Transverse colon (tissue), 4 donors: ENCODE data around the gene C6orf141.

Source experiments
- CTCF ChIP-seq, 5 experiments: fragments of 200-600 bp in 3 of 5; fragments of 450-650 bp in 2 of 5; sonication (generic) in 3 of 5; IDR thresholded peaks; 1 replicate in 2 of 5; 2 replicates in 3 of 5; pipeline ENCODE4 v1.5.1; 2016 to 2017; ENCODE audit warnings: antibody characterized with exemption in 5 of 5, inconsistent platforms in 3 of 5, mild to moderate bottlenecking in 2 of 5, moderate library complexity in 1 of 5
- EP300 ChIP-seq: sonication (generic); formaldehyde crosslinking; IDR thresholded peaks from one replicate; pipeline ENCODE4 v1.6.1; 2017; ENCODE audit warnings: antibody characterized with exemption, low read depth
- POLR2AphosphoS5 ChIP-seq, 3 donors: sonication (generic); formaldehyde crosslinking; IDR thresholded peaks; one replicate each; pipeline ENCODE4 v1.6.1; 2016; ENCODE audit warnings: antibody characterized with exemption in 3 of 3

- no peak for TF ChIP-seq CTCF (IDR thresholded peaks at IDR 0.05)
- TF ChIP-seq EP300, result no peak
- TF ChIP-seq POLR2AphosphoS5 (IDR thresholded peaks at IDR 0.05), result no peak
These were observed 2.1 kb downstream of the C6orf141 start for GRCh38 chr6:49552596-49552995.
